ENCODE data around the gene ABL1. TPM values are rescaled to one million over a fixed set of nuclear protein-coding genes. Genes with fewer than 3 reads are reported as not detected.

The ABL1 gene
- total and polyA plus RNA-seq, 10 donors: 9.7 to 76.7 (median 42.2) TPM

GRCh38 chr9:130921989-130922892, 87.2 kb downstream of the ABL1 start:
- Histone ChIP-seq H3K27ac (no peak overlapping the region), H3K27me3 (replicated peaks in 1 of 7) (peaks cover 0 to 87% (median 29%) of the 10 kb centered on the region in 7 donors), H3K4me1 (no peaks in the 10 kb centered on the region), H3K4me3 (no peak overlapping the region), H3K9me3 (no peaks in the 10 kb centered on the region), H3K36me3 (no peaks in the 10 kb centered on the region)
- WGBS, 5 donors: 76 to 83% (median 78%) methylated on average over 28 to 31 of the region's 31 CpGs
- TF ChIP-seq CTCF (IDR thresholded peaks at IDR 0.05 in 8 of 11, conservative IDR thresholded peaks at IDR 0.05 in 3 of 11) (no peak), POLR2A (IDR thresholded peaks at IDR 0.05) (no peak), POLR2AphosphoS5 (IDR thresholded peaks at IDR 0.05) (no peak)
- intact Hi-C loops (cut with DNase I; ENCODE audit: low total_unique reads): no loop called here
- no peak for DNase-seq

- Histone ChIP-seq H3K4me3 (no peak overlapping the region), H3K27me3 (replicated peaks in 1 of 7) (peaks cover 0 to 79% (median 29%) of the 10 kb centered on the region in 7 donors), H3K27ac (no peak overlapping the region), H3K9me3 (no peaks in the 10 kb centered on the region), H3K36me3 (no peaks in the 10 kb centered on the region), H3K4me1 (no peaks in the 10 kb centered on the region)
- intact Hi-C loops (cut with DNase I; ENCODE audit: low total_unique reads): no loop called here
- 70 to 80% (median 74%) methylated on average over 14 to 16 of the region's 16 CpGs for WGBS, 5 donors
- no peak for DNase-seq
- TF ChIP-seq POLR2AphosphoS5 (IDR thresholded peaks at IDR 0.05) (no peak), CTCF (IDR thresholded peaks at IDR 0.05 in 8 of 11, conservative IDR thresholded peaks at IDR 0.05 in 3 of 11) (no peak), POLR2A (IDR thresholded peaks at IDR 0.05) (no peak)
Observed at GRCh38 chr9:130922893-130923610, 88.0 kb downstream of the ABL1 start.

GRCh38 chr9:130923611-130924447, 88.8 kb downstream of the ABL1 start:
- intact Hi-C loops (cut with DNase I; ENCODE audit: low total_unique reads): no loop called here
- no peak for DNase-seq
- Histone ChIP-seq H3K9me3 (no peaks in the 10 kb centered on the region), H3K27me3 (replicated peaks in 1 of 7) (peaks cover 0 to 77% (median 29%) of the 10 kb centered on the region in 7 donors), H3K4me3 (no peak overlapping the region), H3K4me1 (no peaks in the 10 kb centered on the region), H3K36me3 (no peaks in the 10 kb centered on the region), H3K27ac (no peak overlapping the region)
- 82 to 91% (median 87%) methylated on average over 25 to 42 of the region's 42 CpGs for WGBS, 5 donors
- TF ChIP-seq POLR2A (IDR thresholded peaks at IDR 0.05) (no peak), CTCF (IDR thresholded peaks at IDR 0.05 in 8 of 11, conservative IDR thresholded peaks at IDR 0.05 in 3 of 11) (no peak), POLR2AphosphoS5 (IDR thresholded peaks at IDR 0.05) (no peak)
